ENCODE measurements around the gene WDR73.
"Not testable (repeated sequence)": the region's sequence is repeated elsewhere in the genome, so short reads cannot be mapped to it uniquely, and the experiment has no call there.

Gene WDR73

GRCh38 chr15:84653910-84654688 is at the start of gene WDR73:
Gene WDR73 (minus strand): TSS chr15:84654283. CDS start chr15:84654274, 9 bp downstream.
- H3K27me3 ChIP-seq (ENCODE audit: insufficient read depth, low read length), result no peaks in the 10 kb centered on the region
- peaks cover 30% of the 10 kb centered on the region for H3K36me3 ChIP-seq (ENCODE audit: insufficient read depth, low read length)
- peaks cover 8% of the 10 kb centered on the region for H3K4me1 ChIP-seq (ENCODE audit: insufficient read depth, low read length)
- H3K4me3 ChIP-seq (ENCODE audit: low read length), result peak within 1 kb of the TSS; percentile 72
- H3K9me3 ChIP-seq (ENCODE audit: low read length), result no peaks in the 10 kb centered on the region
- H2AFZ ChIP-seq (ENCODE audit: low read depth, low read length), result no peak within 1 kb of the TSS

- H3K36me3 ChIP-seq (ENCODE audit: insufficient read depth, low read length), result peaks cover 16% of the 10 kb centered on the region
- no peaks in the 10 kb centered on the region for H3K4me1 ChIP-seq (ENCODE audit: insufficient read depth, low read length)
These were observed 49.7 kb upstream of the WDR73 start for GRCh38 chr15:84703808-84704207.

GRCh38 chr15:84702961-84703482 is 48.9 kb upstream of the WDR73 start:
- H3K4me3 ChIP-seq (ENCODE audit: low read length), result no peak overlapping the region
- no peak overlapping the region for H2AFZ ChIP-seq (ENCODE audit: low read depth, low read length)
- H3K36me3 ChIP-seq (ENCODE audit: insufficient read depth, low read length), result peaks cover 12% of the 10 kb centered on the region
- no peaks in the 10 kb centered on the region for H3K27me3 ChIP-seq (ENCODE audit: insufficient read depth, low read length)
- H3K9me3 ChIP-seq (ENCODE audit: low read length), result peaks cover 2% of the 10 kb centered on the region
- H3K4me1 ChIP-seq (ENCODE audit: insufficient read depth, low read length), result no peaks in the 10 kb centered on the region

More at GRCh38 chr15:84703808-84704207, 49.7 kb upstream of the WDR73 start:
- no peak overlapping the region for H3K4me3 ChIP-seq (ENCODE audit: low read length)
- H3K9me3 ChIP-seq (ENCODE audit: low read length), result peaks cover 2% of the 10 kb centered on the region
- no peak overlapping the region for H2AFZ ChIP-seq (ENCODE audit: low read depth, low read length)
- H3K27me3 ChIP-seq (ENCODE audit: insufficient read depth, low read length), result no peaks in the 10 kb centered on the region

DNA sequence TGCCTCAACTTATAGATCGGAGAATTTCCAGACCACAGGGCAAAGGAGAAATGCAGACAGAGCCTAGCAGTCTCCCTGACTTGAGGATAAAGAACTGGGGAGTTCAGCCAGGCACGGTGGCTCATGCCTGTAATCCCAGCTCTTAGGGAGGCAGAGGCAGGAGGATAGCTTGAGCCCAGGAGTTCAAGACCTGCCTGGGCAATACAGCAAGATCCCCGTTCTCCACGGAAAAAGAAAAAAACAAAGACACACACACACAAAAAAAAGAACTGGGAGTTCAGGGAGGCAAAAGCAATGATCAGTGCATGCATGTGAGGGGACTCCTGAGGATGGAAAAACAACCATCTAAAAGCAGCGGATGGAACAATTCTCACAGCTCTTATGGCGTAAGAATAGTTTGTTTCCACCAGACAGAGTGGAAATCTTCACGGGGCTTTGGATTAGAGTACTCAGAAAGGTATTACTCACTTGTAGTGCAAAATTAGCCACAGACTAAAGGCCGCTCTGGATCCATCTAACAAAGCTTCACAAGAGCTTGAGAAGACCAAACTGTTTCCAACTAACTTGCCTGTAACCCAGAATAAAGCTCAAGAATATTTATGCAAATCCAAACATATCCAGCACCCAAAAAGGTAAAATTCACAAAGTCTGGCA is 45.6 kb upstream of the WDR73 start:
- Histone ChIP-seq H3K9me3 (ENCODE audit: low read length) (peaks cover 2% of the 10 kb centered on the region), H3K27me3 (ENCODE audit: insufficient read depth, low read length) (no peaks in the 10 kb centered on the region), H3K4me1 (ENCODE audit: insufficient read depth, low read length) (no peaks in the 10 kb centered on the region), H3K36me3 (ENCODE audit: insufficient read depth, low read length) (peaks cover 5% of the 10 kb centered on the region), H2AFZ (ENCODE audit: low read depth, low read length) (no peak overlapping the region), H3K4me3 (ENCODE audit: low read length) (no peak overlapping the region)

- H3K4me1 ChIP-seq (ENCODE audit: insufficient read depth, low read length), result no peaks in the 10 kb centered on the region
- H3K36me3 ChIP-seq (ENCODE audit: insufficient read depth, low read length), result no peaks in the 10 kb centered on the region
- no peak overlapping the region for H2AFZ ChIP-seq (ENCODE audit: low read depth, low read length)
- no peaks in the 10 kb centered on the region for H3K9me3 ChIP-seq (ENCODE audit: low read length)
- no peak overlapping the region for H3K4me3 ChIP-seq (ENCODE audit: low read length)
- no peaks in the 10 kb centered on the region for H3K27me3 ChIP-seq (ENCODE audit: insufficient read depth, low read length)
These were observed 43.3 kb upstream of the WDR73 start for GRCh38 chr15:84697236-84697990.

DNA sequence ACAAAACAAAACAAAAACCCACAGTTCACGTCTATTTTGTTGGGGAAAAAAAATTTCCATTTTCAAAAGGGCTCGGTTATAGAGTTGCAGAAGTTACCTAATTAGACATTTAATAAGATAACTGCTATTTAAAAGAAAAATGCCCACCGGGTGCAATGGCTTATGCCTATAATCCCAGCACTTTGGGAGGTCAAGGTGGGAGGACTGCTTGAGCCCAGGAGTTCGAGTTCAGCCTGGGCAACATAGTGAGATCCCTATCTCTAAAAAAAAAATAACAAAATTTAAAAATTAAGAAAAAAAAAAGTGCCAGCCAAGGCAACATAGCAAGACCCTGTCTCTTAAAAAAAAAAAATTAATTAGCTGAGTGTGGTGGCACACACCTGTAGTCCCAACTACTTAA is 42.7 kb upstream of the WDR73 start:
- Histone ChIP-seq H3K36me3 (ENCODE audit: insufficient read depth, low read length) (peaks cover under 1% of the 10 kb centered on the region), H3K4me3 (ENCODE audit: low read length) (no peak overlapping the region), H3K4me1 (ENCODE audit: insufficient read depth, low read length) (no peaks in the 10 kb centered on the region), H3K27me3 (ENCODE audit: insufficient read depth, low read length) (no peaks in the 10 kb centered on the region), H3K9me3 (ENCODE audit: low read length) (no peaks in the 10 kb centered on the region), H2AFZ (ENCODE audit: low read depth, low read length) (no peak overlapping the region)

- H3K4me3 ChIP-seq (ENCODE audit: low read length), result no peak overlapping the region
- no peak overlapping the region for H2AFZ ChIP-seq (ENCODE audit: low read depth, low read length)
- H3K4me1 ChIP-seq (ENCODE audit: insufficient read depth, low read length), result no peaks in the 10 kb centered on the region
- no peaks in the 10 kb centered on the region for H3K9me3 ChIP-seq (ENCODE audit: low read length)
- H3K27me3 ChIP-seq (ENCODE audit: insufficient read depth, low read length), result no peaks in the 10 kb centered on the region
- peaks cover 51% of the 10 kb centered on the region for H3K36me3 ChIP-seq (ENCODE audit: insufficient read depth, low read length)
These were observed 36.3 kb upstream of the WDR73 start for GRCh38 chr15:84690342-84690741.

GRCh38 chr15:84689858-84690257 is 35.8 kb upstream of the WDR73 start:
- Histone ChIP-seq H2AFZ (ENCODE audit: low read depth, low read length) (no peak overlapping the region), H3K36me3 (ENCODE audit: insufficient read depth, low read length) (peaks cover 52% of the 10 kb centered on the region), H3K27me3 (ENCODE audit: insufficient read depth, low read length) (no peaks in the 10 kb centered on the region)

GRCh38 chr15:84686446-84686845 is 32.4 kb upstream of the WDR73 start:
- H3K9me3 ChIP-seq (ENCODE audit: low read length); H3K27me3 ChIP-seq (ENCODE audit: insufficient read depth, low read length); H2AFZ ChIP-seq (ENCODE audit: low read depth, low read length); H3K4me3 ChIP-seq (ENCODE audit: low read length); H3K4me1 ChIP-seq (ENCODE audit: insufficient read depth, low read length): not testable (repeated sequence)
- H3K36me3 ChIP-seq (ENCODE audit: insufficient read depth, low read length), result peaks cover 73% of the 10 kb centered on the region

More at GRCh38 chr15:84689858-84690257, 35.8 kb upstream of the WDR73 start:
- H3K4me1 ChIP-seq (ENCODE audit: insufficient read depth, low read length), result no peaks in the 10 kb centered on the region
- no peak overlapping the region for H3K4me3 ChIP-seq (ENCODE audit: low read length)
- no peaks in the 10 kb centered on the region for H3K9me3 ChIP-seq (ENCODE audit: low read length)

GRCh38 chr15:84685304-84685703 is 31.2 kb upstream of the WDR73 start:
- Histone ChIP-seq H3K9me3 (ENCODE audit: low read length) (no peaks in the 10 kb centered on the region), H3K4me1 (ENCODE audit: insufficient read depth, low read length) (no peaks in the 10 kb centered on the region), H3K27me3 (ENCODE audit: insufficient read depth, low read length) (no peaks in the 10 kb centered on the region), H3K4me3 (ENCODE audit: low read length) (no peak overlapping the region), H3K36me3 (ENCODE audit: insufficient read depth, low read length) (peaks cover 75% of the 10 kb centered on the region), H2AFZ (ENCODE audit: low read depth, low read length) (no peak overlapping the region)

DNA sequence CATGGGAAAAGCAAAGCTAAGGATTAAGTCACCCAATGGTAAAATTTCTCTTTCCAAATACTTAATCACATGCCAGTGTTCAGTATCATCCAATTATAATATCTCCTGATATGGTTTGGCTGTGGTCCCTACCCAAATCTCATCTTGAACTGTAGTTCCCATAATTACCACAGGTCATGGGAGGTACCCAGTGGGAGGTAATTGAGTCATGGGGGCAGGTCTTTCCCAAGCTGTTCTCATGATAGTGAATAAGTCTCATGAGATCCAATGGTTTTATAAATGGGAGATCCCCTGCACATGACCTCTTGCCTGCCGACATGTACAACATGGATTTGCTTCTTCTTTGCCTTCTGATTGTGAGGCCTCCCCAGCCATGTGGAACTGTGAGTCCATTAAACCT is 30.0 kb upstream of the WDR73 start:
- no peaks in the 10 kb centered on the region for H3K9me3 ChIP-seq (ENCODE audit: low read length)
- no peak overlapping the region for H3K4me3 ChIP-seq (ENCODE audit: low read length)
- peaks cover 75% of the 10 kb centered on the region for H3K36me3 ChIP-seq (ENCODE audit: insufficient read depth, low read length)
- H2AFZ ChIP-seq (ENCODE audit: low read depth, low read length), result no peak overlapping the region
- H3K4me1 ChIP-seq (ENCODE audit: insufficient read depth, low read length), result no peaks in the 10 kb centered on the region
- H3K27me3 ChIP-seq (ENCODE audit: insufficient read depth, low read length), result no peaks in the 10 kb centered on the region

- H3K27me3 ChIP-seq (ENCODE audit: insufficient read depth, low read length), result no peaks in the 10 kb centered on the region
- peaks cover 68% of the 10 kb centered on the region for H3K36me3 ChIP-seq (ENCODE audit: insufficient read depth, low read length)
- no peak overlapping the region for H3K4me3 ChIP-seq (ENCODE audit: low read length)
- no peaks in the 10 kb centered on the region for H3K9me3 ChIP-seq (ENCODE audit: low read length)
- no peak overlapping the region for H2AFZ ChIP-seq (ENCODE audit: low read depth, low read length)
- H3K4me1 ChIP-seq (ENCODE audit: insufficient read depth, low read length), result no peaks in the 10 kb centered on the region
These were observed 27.7 kb upstream of the WDR73 start for GRCh38 chr15:84681831-84682230.

DNA sequence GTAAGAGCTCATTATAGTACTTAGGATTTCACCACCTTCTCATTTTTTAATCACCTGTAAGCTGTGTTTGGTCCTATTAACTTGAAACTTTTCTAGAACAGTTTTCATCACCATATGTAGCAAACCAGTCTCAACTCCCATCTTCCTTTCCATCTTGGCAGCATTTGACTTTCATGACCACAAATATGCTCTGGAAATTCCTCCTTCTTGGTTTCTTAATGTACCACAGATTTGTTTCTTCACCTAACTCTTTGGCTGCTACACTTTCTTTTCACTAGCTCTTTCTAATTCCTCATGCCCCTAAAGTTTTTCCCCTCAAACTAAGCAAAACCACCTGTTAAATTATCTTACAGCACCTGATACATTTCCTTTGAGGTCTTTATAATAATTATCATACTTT is 17.1 kb upstream of the WDR73 start:
- Histone ChIP-seq H3K4me3 (ENCODE audit: low read length) (no peak overlapping the region), H3K9me3 (ENCODE audit: low read length) (no peaks in the 10 kb centered on the region), H3K36me3 (ENCODE audit: insufficient read depth, low read length) (peaks cover 73% of the 10 kb centered on the region)

More for the DNA sequence above, 17.1 kb upstream of the WDR73 start:
- H3K4me1 ChIP-seq (ENCODE audit: insufficient read depth, low read length), result no peaks in the 10 kb centered on the region
- H3K27me3 ChIP-seq (ENCODE audit: insufficient read depth, low read length), result no peaks in the 10 kb centered on the region
- H2AFZ ChIP-seq (ENCODE audit: low read depth, low read length), result no peak overlapping the region

All from neuron (in vitro differentiated cells).